Measurements from ENCODE around the gene IFNAR1.
A peak's percentile ranks its signal among the peaks of the same experiment; 100 is the strongest.
"Not testable (repeated sequence)": the region's sequence is repeated elsewhere in the genome, so short reads cannot be mapped to it uniquely, and the experiment has no call there.

IFNAR1 gene

GRCh38 chr21:33350676-33351075 lies 25.9 kb downstream of the IFNAR1 start:
- DNase-seq, result no peak

GRCh38 chr21:33355355-33355754 lies 30.6 kb downstream of the IFNAR1 start:
- DNase-seq, result no peak

- no peak for DNase-seq
These were observed 31.2 kb downstream of the IFNAR1 start for GRCh38 chr21:33355996-33356395.

- no peak for DNase-seq
These were observed 32.4 kb downstream of the IFNAR1 start for GRCh38 chr21:33357177-33357576.

- no peak for DNase-seq
These were observed 34.7 kb downstream of the IFNAR1 start for GRCh38 chr21:33359446-33359845.

GRCh38 chr21:33360281-33360680 lies 35.5 kb downstream of the IFNAR1 start:
- no peak for DNase-seq

GRCh38 chr21:33360881-33361602 lies 36.3 kb downstream of the IFNAR1 start:
- DNase-seq, result peak; percentile 14

GRCh38 chr21:33362044-33362555 lies 37.3 kb downstream of the IFNAR1 start:
- no peak for DNase-seq

- not testable (repeated sequence) for DNase-seq
These were observed 39.3 kb downstream of the IFNAR1 start for GRCh38 chr21:33363911-33364609.

- no peak for DNase-seq
These were observed 40.1 kb downstream of the IFNAR1 start for GRCh38 chr21:33364830-33365229.

- no peak for DNase-seq
These were observed 42.7 kb downstream of the IFNAR1 start for GRCh38 chr21:33367309-33367973.

GRCh38 chr21:33368124-33368523 lies 43.4 kb downstream of the IFNAR1 start:
- DNase-seq, result no peak

GRCh38 chr21:33368576-33368975 lies 43.8 kb downstream of the IFNAR1 start:
- DNase-seq, result no peak

- DNase-seq, result no peak
These were observed 44.8 kb downstream of the IFNAR1 start for GRCh38 chr21:33369586-33369985.

GRCh38 chr21:33370305-33370704 lies 45.5 kb downstream of the IFNAR1 start:
- DNase-seq, result no peak

GRCh38 chr21:33371366-33371765 lies 46.6 kb downstream of the IFNAR1 start:
- no peak for DNase-seq

- no peak for DNase-seq
These were observed 47.8 kb downstream of the IFNAR1 start for GRCh38 chr21:33372582-33372981.

GRCh38 chr21:33373451-33373850 lies 48.7 kb downstream of the IFNAR1 start:
- DNase-seq, result no peak

GRCh38 chr21:33374080-33374449 lies 49.3 kb downstream of the IFNAR1 start:
- DNase-seq, result no peak

- no peak for DNase-seq
These were observed 49.8 kb downstream of the IFNAR1 start for GRCh38 chr21:33374450-33375096.

- no peak for DNase-seq
These were observed 50.4 kb downstream of the IFNAR1 start for GRCh38 chr21:33375101-33375644.

GRCh38 chr21:33377221-33377920 lies 52.6 kb downstream of the IFNAR1 start:
- no peak for DNase-seq

Data from NCI-H2081 treated with DMSO at 0.1 percent for 48 hours (cell line).